Endothelial cell of umbilical vein (primary cell): ENCODE measurements around the gene REEP1. TPM values are rescaled to one million over a fixed set of nuclear protein-coding genes. Genes with fewer than 3 reads are reported as not detected.

ENCODE experiments used
- BruUV-seq: library from RNA; stranded (reverse); fragments of 400-500 nt; replicated peaks from 2 replicates; lab custom pipeline; 2021; lab: Mats Ljungman, UMichigan
- CTCF ChIA-PET: fragments of 300-600, 350-600 bp; sonication (Branson Sonifier 250); formaldehyde crosslinking; loops from one replicate; lab custom pipeline; 2021; ENCODE audit warnings: antibody characterized with exemption, inconsistent platforms; lab: Charles Lee
- POLR2A ChIA-PET: fragments of 300-600, 350-600 bp; sonication (Branson Sonifier 250); formaldehyde crosslinking; loops from one replicate; lab custom pipeline; 2021; ENCODE audit warnings: antibody characterized with exemption, inconsistent platforms; lab: Charles Lee
- DNase-seq: peaks from one replicate; pipeline ENCODE4 v3.0.0-alpha.2; 2011; ENCODE audit warnings: low read depth, low spot score
- FAIRE-seq: peaks from 2 replicates; lab custom pipeline; 2011; peaks lifted over from hg19 to GRCh38; lab: Jason Lieb, UNC
- H2AFZ ChIP-seq: 2 replicates; pipeline ENCODE4 v1.6.0; 2012; ENCODE audit warnings: low read depth, low read length, control low read depth, inconsistent platforms
- H3K27ac ChIP-seq: 2 replicates; pipeline ENCODE4 v1.5.1; 2011; ENCODE audit warnings: low read depth, mild to moderate bottlenecking, control low read depth, low read length, moderate library complexity; ENCODE audit not compliant: insufficient read depth
- H3K27me3 ChIP-seq, 2 experiments: 2 replicates each; pipeline versions ENCODE4 v1.6.0 to v1.6.1; 2011; ENCODE audit warnings: low read length in 2 of 2, mixed read lengths in 1 of 2; ENCODE audit not compliant: control insufficient read depth in 2 of 2, insufficient read depth in 2 of 2
- H3K36me3 ChIP-seq, 2 experiments: 2 replicates in 1 of 2; 3 replicates in 1 of 2; pipeline ENCODE4 v1.5.1; 2011; ENCODE audit warnings: low read length in 2 of 2, mild to moderate bottlenecking in 1 of 2, moderate library complexity in 1 of 2; ENCODE audit not compliant: control insufficient read depth in 2 of 2, insufficient read depth in 2 of 2; ENCODE audit errors: extremely low read depth in 1 of 2
- H3K4me1 ChIP-seq: 3 replicates; pipeline ENCODE4 v1.5.1; 2011; ENCODE audit warnings: mild to moderate bottlenecking, low read length; ENCODE audit not compliant: control insufficient read depth, insufficient read depth; ENCODE audit errors: extremely low read depth
- H3K4me2 ChIP-seq: 2 replicates; pipeline ENCODE4 v1.6.1; 2011; ENCODE audit warnings: low read length, control low read depth, mixed read lengths; ENCODE audit not compliant: insufficient read depth
- H3K4me3 ChIP-seq, 3 experiments: fragments of 200-600 bp in 1 of 3; sonication (generic), shearing (Covaris generic) in 1 of 3; replicated peaks in 1 of 3; 2 replicates each; pipeline ENCODE4 v1.5.1; 2011 to 2016; ENCODE audit warnings: control low read depth in 3 of 3, low read length in 3 of 3, mild to moderate bottlenecking in 2 of 3, inconsistent platforms in 1 of 3, low read depth in 1 of 3, moderate library complexity in 1 of 3; ENCODE audit not compliant: insufficient read depth in 1 of 3
- H3K79me2 ChIP-seq: 2 replicates; pipeline ENCODE4 v1.6.0; 2012; ENCODE audit warnings: low read length, inconsistent platforms; ENCODE audit not compliant: control insufficient read depth, insufficient read depth
- H3K9ac ChIP-seq: replicated peaks from 2 replicates; pipeline ENCODE3; 2011; ENCODE audit warnings: low read length, control low read depth; ENCODE audit not compliant: insufficient read depth; ENCODE audit errors: extremely low read depth
- H3K9me1 ChIP-seq: replicated peaks from 3 replicates; pipeline ENCODE4 v1.6.0; 2011; ENCODE audit warnings: mild to moderate bottlenecking, low read length; ENCODE audit not compliant: control insufficient read depth, insufficient read depth; ENCODE audit errors: extremely low read depth
- H3K9me3 ChIP-seq: replicated peaks from 2 replicates; pipeline ENCODE4 v1.5.1; 2012; ENCODE audit warnings: low read length, inconsistent platforms; ENCODE audit not compliant: control insufficient read depth, insufficient read depth
- H4K20me1 ChIP-seq: replicated peaks from 2 replicates; pipeline ENCODE3; 2011; ENCODE audit warnings: mild to moderate bottlenecking, low read length; ENCODE audit not compliant: control insufficient read depth, insufficient read depth; ENCODE audit errors: extremely low read depth
- FOS ChIP-seq: IDR thresholded peaks from 2 replicates; pipeline ENCODE4 v1.6.1; 2011; ENCODE audit warnings: mild to moderate bottlenecking, low read length, moderate library complexity, borderline replicate concordance; ENCODE audit not compliant: insufficient read depth
- MYC ChIP-seq: IDR thresholded peaks from one replicate; pipeline ENCODE4 v1.6.1; 2011; ENCODE audit warnings: mild to moderate bottlenecking, low read depth, low read length
- POLR2A ChIP-seq: IDR thresholded peaks from 2 replicates; pipeline ENCODE4 v1.6.1; 2012; ENCODE audit warnings: low read depth, mild to moderate bottlenecking, control low read depth, low read length
- POLR2AphosphoS5 ChIP-seq: IDR thresholded peaks from 2 replicates; pipeline ENCODE4 v1.6.1; 2012; ENCODE audit warnings: low read depth, mild to moderate bottlenecking, control low read depth, low read length, moderate library complexity; ENCODE audit not compliant: insufficient read depth
- dilution Hi-C: fragments of 300-500 bp; cut with MboI; formaldehyde crosslinking; loops from one replicate; pipeline ENCODE4 v1.15.0; 2019; ENCODE audit warnings: low sequenced_read_pairs; ENCODE audit not compliant: extremely low pct_ligation_motif_present
- intact Hi-C: fragments of 100-400 bp; cut with micrococcal nuclease; formaldehyde crosslinking; loops from one replicate; pipeline ENCODE4 v1.10.0; 2022
- polyA plus RNA-seq, 4 experiments: library from polyadenylated mRNA; depleted of rRNA in 3 of 4; stranded (reverse) in 3 of 4; unstranded in 1 of 4; fragments of >200 nt; gene quantifications; 2 replicates each; pipeline versions ENCODE4 v1.2.1 to v1.2.3, GENCODE V29; 2011 to 2012; ENCODE audit warnings: missing spikeins in 1 of 4
- total RNA-seq: library from RNA; stranded (reverse); gene quantifications from 2 replicates; pipeline ENCODE4 v1.2.3, GENCODE V29; 2021
- TF ChIP-seq, protein P1 (sequence below): IDR thresholded peaks from 2 replicates; pipeline ENCODE4 v1.6.1; 2011; ENCODE audit not compliant: insufficient read depth, insufficient read length
- TF ChIP-seq, protein P2 (sequence below), 2 donors: IDR thresholded peaks; 1 replicate in 1 of 2; 2 replicates in 1 of 2; pipeline ENCODE4 v1.5.1; 2011; ENCODE audit warnings: low read length in 2 of 2, mild to moderate bottlenecking in 2 of 2, moderate library complexity in 2 of 2, control low read depth in 1 of 2, inconsistent platforms in 1 of 2, low read depth in 1 of 2; ENCODE audit not compliant: insufficient read depth in 1 of 2; ENCODE audit errors: extremely low read depth in 1 of 2

The REEP1 gene
- total and polyA plus RNA-seq, 2 donors (not counting 3 experiments of a cell fraction or from before 2014, with no cell fraction given), result 0.11 to 0.53 TPM

DNA sequence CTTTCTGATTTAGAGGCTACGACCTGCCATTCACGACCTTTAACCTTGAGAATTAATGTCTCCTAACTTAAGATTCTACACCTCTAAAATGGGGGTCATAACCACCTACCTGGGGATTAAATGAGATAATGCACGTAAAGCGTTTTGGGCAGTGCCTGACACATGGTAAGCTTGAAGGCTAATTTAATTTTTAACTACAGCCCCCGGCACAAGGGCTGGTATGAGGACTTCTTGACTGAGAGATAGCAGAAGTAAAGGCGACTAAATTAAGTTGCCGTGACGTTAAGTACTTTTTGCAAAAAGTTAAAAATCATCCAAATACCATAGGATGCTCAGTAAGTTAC lies 137.6 kb downstream of the REEP1 start:
- Histone ChIP-seq H3K79me2 (peaks cover 43% of the 10 kb centered on the region), H3K4me3 (peak overlapping the region; percentile 68 to 85 (median 84))
- POLR2A ChIA-PET, result no interaction called here

More for the DNA sequence above, 137.6 kb downstream of the REEP1 start:
- peak overlapping the region; percentile 85 for H3K4me2 ChIP-seq
- H4K20me1 ChIP-seq, result no peaks in the 10 kb centered on the region
- H3K4me1 ChIP-seq, result peaks cover 14% of the 10 kb centered on the region
- no peaks in the 10 kb centered on the region for H3K9me1 ChIP-seq
- dilution Hi-C loops, result no loop called here
- H2AFZ ChIP-seq, result peak overlapping the region; percentile 71
- peak overlapping the region; percentile 12 for H3K27ac ChIP-seq
- CTCF ChIA-PET, result interaction anchor here (1.0 to 1.6 kb wide), 2 partner anchors 21 to 22 kb away, joined by 3 to 5 read pairs; no protein-coding TSS in a partner anchor
- H3K36me3 ChIP-seq, result no peaks in the 10 kb centered on the region
- no peaks in the 10 kb centered on the region for H3K9me3 ChIP-seq
- H3K27me3 ChIP-seq, result no peaks in the 10 kb centered on the region
- intact Hi-C loops, result loop anchor here (1.0 to 5.0 kb wide), 2 partner anchors 241 to 422 kb away; partner anchors contain the start of genes KDM3A and RNF103
- FAIRE-seq (no peak), DNase-seq (no peak)
- no TSS peak for BruUV-seq
- H3K9ac ChIP-seq, result peak overlapping the region; percentile 74
- TF ChIP-seq, protein P1, sequence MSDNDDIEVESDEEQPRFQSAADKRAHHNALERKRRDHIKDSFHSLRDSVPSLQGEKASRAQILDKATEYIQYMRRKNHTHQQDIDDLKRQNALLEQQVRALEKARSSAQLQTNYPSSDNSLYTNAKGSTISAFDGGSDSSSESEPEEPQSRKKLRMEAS, result no peak
- TF ChIP-seq POLR2A, result no peak
- no peak for TF ChIP-seq FOS
- TF ChIP-seq, protein P2, sequence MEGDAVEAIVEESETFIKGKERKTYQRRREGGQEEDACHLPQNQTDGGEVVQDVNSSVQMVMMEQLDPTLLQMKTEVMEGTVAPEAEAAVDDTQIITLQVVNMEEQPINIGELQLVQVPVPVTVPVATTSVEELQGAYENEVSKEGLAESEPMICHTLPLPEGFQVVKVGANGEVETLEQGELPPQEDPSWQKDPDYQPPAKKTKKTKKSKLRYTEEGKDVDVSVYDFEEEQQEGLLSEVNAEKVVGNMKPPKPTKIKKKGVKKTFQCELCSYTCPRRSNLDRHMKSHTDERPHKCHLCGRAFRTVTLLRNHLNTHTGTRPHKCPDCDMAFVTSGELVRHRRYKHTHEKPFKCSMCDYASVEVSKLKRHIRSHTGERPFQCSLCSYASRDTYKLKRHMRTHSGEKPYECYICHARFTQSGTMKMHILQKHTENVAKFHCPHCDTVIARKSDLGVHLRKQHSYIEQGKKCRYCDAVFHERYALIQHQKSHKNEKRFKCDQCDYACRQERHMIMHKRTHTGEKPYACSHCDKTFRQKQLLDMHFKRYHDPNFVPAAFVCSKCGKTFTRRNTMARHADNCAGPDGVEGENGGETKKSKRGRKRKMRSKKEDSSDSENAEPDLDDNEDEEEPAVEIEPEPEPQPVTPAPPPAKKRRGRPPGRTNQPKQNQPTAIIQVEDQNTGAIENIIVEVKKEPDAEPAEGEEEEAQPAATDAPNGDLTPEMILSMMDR (IDR thresholded peaks at IDR 0.05; ENCODE audit: extremely low read depth in 1 of 2, insufficient read depth in 1 of 2, low read depth in 1 of 2, low read length in 2 of 2), result no peak
- TF ChIP-seq POLR2AphosphoS5, result no peak
- TF ChIP-seq MYC, result no peak
